Activated naive CD8-positive, alpha-beta T cell (primary cell): ENCODE results near the gene TMEM255B.
A peak's percentile ranks its signal among the peaks of the same experiment; 100 is the strongest.

ENCODE experiments used
- H3K27ac Mint-ChIP-seq: one replicate; pipeline ENCODE4 v1.8.0; 2021; ENCODE audit warnings: mixed read lengths
- H3K27me3 Mint-ChIP-seq: one replicate; pipeline ENCODE4 v1.8.0; 2021; ENCODE audit warnings: mixed read lengths
- H3K36me3 Mint-ChIP-seq: one replicate; pipeline ENCODE4 v1.8.0; 2021; ENCODE audit warnings: mixed read lengths
- H3K4me1 Mint-ChIP-seq: one replicate; pipeline ENCODE4 v1.8.0; 2021; ENCODE audit warnings: low read depth, mixed read lengths
- H3K4me3 Mint-ChIP-seq: one replicate; pipeline ENCODE4 v1.8.0; 2021; ENCODE audit warnings: mild to moderate bottlenecking, mixed read lengths
- H3K9me3 Mint-ChIP-seq: one replicate; pipeline ENCODE4 v1.8.0; 2021; ENCODE audit warnings: low read depth, mixed read lengths

TMEM255B gene

GRCh38 chr13:113846636-113847318 lies 87.8 kb downstream of the TMEM255B start:
- H3K4me3 Mint-ChIP-seq: peak overlapping the region; percentile 59

GRCh38 chr13:113848020-113848419 lies 89.0 kb downstream of the TMEM255B start:
- H3K27ac Mint-ChIP-seq: no peak overlapping the region
- H3K4me3 Mint-ChIP-seq: no peak overlapping the region
- H3K36me3 Mint-ChIP-seq: no peaks in the 10 kb centered on the region
- H3K27me3 Mint-ChIP-seq: peaks cover 3% of the 10 kb centered on the region
- peaks cover 29% of the 10 kb centered on the region for H3K4me1 Mint-ChIP-seq
- H3K9me3 Mint-ChIP-seq: no peaks in the 10 kb centered on the region

More at GRCh38 chr13:113846636-113847318, 87.8 kb downstream of the TMEM255B start:
- Mint-ChIP-seq H3K27ac (peak overlapping the region; percentile 10), H3K36me3 (no peaks in the 10 kb centered on the region), H3K27me3 (peaks cover 3% of the 10 kb centered on the region), H3K4me1 (peaks cover 34% of the 10 kb centered on the region), H3K9me3 (no peaks in the 10 kb centered on the region)

- Mint-ChIP-seq H3K27me3 (peaks cover 6% of the 10 kb centered on the region), H3K27ac (no peak overlapping the region), H3K4me3 (no peak overlapping the region), H3K36me3 (no peaks in the 10 kb centered on the region), H3K4me1 (peaks cover 34% of the 10 kb centered on the region), H3K9me3 (no peaks in the 10 kb centered on the region)
Observed at GRCh38 chr13:113848431-113849260, 89.6 kb downstream of the TMEM255B start.

GRCh38 chr13:113849546-113849945 lies 90.5 kb downstream of the TMEM255B start:
- Mint-ChIP-seq H3K36me3 (no peaks in the 10 kb centered on the region), H3K27ac (no peak overlapping the region), H3K9me3 (no peaks in the 10 kb centered on the region), H3K27me3 (peaks cover 3% of the 10 kb centered on the region), H3K4me3 (no peak overlapping the region), H3K4me1 (peaks cover 39% of the 10 kb centered on the region)

GRCh38 chr13:113849981-113850721 lies 91.1 kb downstream of the TMEM255B start:
- Mint-ChIP-seq H3K36me3 (no peaks in the 10 kb centered on the region), H3K4me1 (peaks cover 42% of the 10 kb centered on the region), H3K9me3 (no peaks in the 10 kb centered on the region), H3K4me3 (no peak overlapping the region), H3K27ac (no peak overlapping the region), H3K27me3 (peaks cover 3% of the 10 kb centered on the region)

GRCh38 chr13:113850722-113851479 lies 91.9 kb downstream of the TMEM255B start:
- Mint-ChIP-seq H3K4me1 (peaks cover 35% of the 10 kb centered on the region), H3K9me3 (no peaks in the 10 kb centered on the region), H3K27ac (no peak overlapping the region), H3K4me3 (no peak overlapping the region), H3K27me3 (peaks cover 3% of the 10 kb centered on the region), H3K36me3 (no peaks in the 10 kb centered on the region)

GRCh38 chr13:113851480-113851803 lies 92.4 kb downstream of the TMEM255B start:
- Mint-ChIP-seq H3K27me3 (peaks cover 3% of the 10 kb centered on the region), H3K4me1 (peaks cover 29% of the 10 kb centered on the region), H3K4me3 (no peak overlapping the region)

GRCh38 chr13:113851826-113852535 lies 93.0 kb downstream of the TMEM255B start:
- H3K4me1 Mint-ChIP-seq: peaks cover 25% of the 10 kb centered on the region
- H3K4me3 Mint-ChIP-seq: no peak overlapping the region
- peaks cover 3% of the 10 kb centered on the region for H3K27me3 Mint-ChIP-seq
- no peaks in the 10 kb centered on the region for H3K36me3 Mint-ChIP-seq
- H3K27ac Mint-ChIP-seq: no peak overlapping the region
- no peaks in the 10 kb centered on the region for H3K9me3 Mint-ChIP-seq

More at GRCh38 chr13:113851480-113851803, 92.4 kb downstream of the TMEM255B start:
- Mint-ChIP-seq H3K36me3 (no peaks in the 10 kb centered on the region), H3K27ac (no peak overlapping the region), H3K9me3 (no peaks in the 10 kb centered on the region)

GRCh38 chr13:113852536-113853517 lies 93.8 kb downstream of the TMEM255B start:
- no peak overlapping the region for H3K27ac Mint-ChIP-seq
- H3K4me1 Mint-ChIP-seq: peaks cover 21% of the 10 kb centered on the region
- no peaks in the 10 kb centered on the region for H3K36me3 Mint-ChIP-seq
- no peak overlapping the region for H3K4me3 Mint-ChIP-seq
- H3K27me3 Mint-ChIP-seq: peaks cover 3% of the 10 kb centered on the region
- H3K9me3 Mint-ChIP-seq: no peaks in the 10 kb centered on the region

- H3K27me3 Mint-ChIP-seq: peaks cover 5% of the 10 kb centered on the region
- H3K4me1 Mint-ChIP-seq: peaks cover 21% of the 10 kb centered on the region
- H3K27ac Mint-ChIP-seq: no peak overlapping the region
- no peaks in the 10 kb centered on the region for H3K36me3 Mint-ChIP-seq
- H3K4me3 Mint-ChIP-seq: no peak overlapping the region
- no peaks in the 10 kb centered on the region for H3K9me3 Mint-ChIP-seq
Observed at GRCh38 chr13:113853518-113854237, 94.7 kb downstream of the TMEM255B start.

GRCh38 chr13:113854238-113855011 lies 95.4 kb downstream of the TMEM255B start:
- H3K9me3 Mint-ChIP-seq: no peaks in the 10 kb centered on the region
- H3K36me3 Mint-ChIP-seq: no peaks in the 10 kb centered on the region
- H3K27me3 Mint-ChIP-seq: peaks cover 5% of the 10 kb centered on the region
- H3K4me3 Mint-ChIP-seq: peak overlapping the region; percentile 55
- H3K4me1 Mint-ChIP-seq: peaks cover 21% of the 10 kb centered on the region
- no peak overlapping the region for H3K27ac Mint-ChIP-seq
